Measurements from ENCODE around the gene RASL10B.

- TF ChIP-seq EP300 (IDR thresholded peaks at IDR 0.05), result no peak
- no peak for TF ChIP-seq CTCF (IDR thresholded peaks at IDR 0.05)
Observed at GRCh38 chr17:35742896-35743477, 11.5 kb downstream of the RASL10B start.
